SK-N-SH (cell line): ENCODE results near the gene CENPU.

Experiments
- CTCF ChIP-seq: fragments of 200-600 bp; sonication (generic); IDR thresholded peaks from 2 replicates; pipeline ENCODE4 v1.6.1; 2017; ENCODE audit warnings: antibody characterized with exemption, mild to moderate bottlenecking, moderate library complexity
- EP300 ChIP-seq, 2 experiments: IDR thresholded peaks; 2 replicates each; pipeline versions ENCODE4 v1.4.0 to v1.6.1; 2012; ENCODE audit warnings: borderline replicate concordance in 1 of 2, low read depth in 1 of 2, low read length in 1 of 2
- FOXJ3 ChIP-seq: sonication (generic); formaldehyde crosslinking; IDR thresholded peaks from 2 replicates; pipeline ENCODE4 v1.5.1; 2020; ENCODE audit warnings: mild to moderate bottlenecking, missing genetic modification reagents
- MXI1 ChIP-seq: IDR thresholded peaks from 2 replicates; pipeline ENCODE4 v1.6.1; 2012; ENCODE audit warnings: mild to moderate bottlenecking, low read depth, low read length, improper control_type of control experiment
- NFIC ChIP-seq: IDR thresholded peaks from 2 replicates; pipeline ENCODE4 v1.4.0; 2012; ENCODE audit warnings: borderline replicate concordance
- TF ChIP-seq, protein P1 (sequence below): IDR thresholded peaks from 2 replicates; pipeline ENCODE4; 2012

DNA sequence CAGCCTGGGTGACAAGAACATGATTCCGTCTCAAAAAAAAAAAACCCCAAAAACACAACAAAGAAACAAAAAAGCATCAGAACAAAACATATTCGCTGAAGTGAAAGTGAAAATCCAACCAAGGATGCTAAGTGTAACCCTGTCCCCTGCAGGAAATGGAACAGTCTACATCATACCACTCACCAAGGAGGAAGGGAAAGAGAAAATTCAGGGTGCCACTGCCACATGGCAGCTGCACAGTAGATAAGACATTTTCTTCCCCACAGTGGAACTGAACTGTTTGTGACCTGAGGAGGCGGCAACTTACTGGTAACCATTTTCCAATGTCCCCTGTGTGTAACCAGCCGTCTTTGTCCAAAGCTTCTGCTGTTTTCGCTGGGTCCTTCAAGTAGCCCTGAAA lies 28.2 kb upstream of the CENPU start:
- TF ChIP-seq NFIC: no peak
- TF ChIP-seq MXI1: no peak
- no peak for TF ChIP-seq CTCF
- TF ChIP-seq FOXJ3 (CRISPR knock-in tag): no peak
- TF ChIP-seq EP300 (IDR thresholded peaks at IDR 0.05; ENCODE audit: borderline replicate concordance in 1 of 2, low read depth in 1 of 2, low read length in 1 of 2): no peak
- TF ChIP-seq, protein P1, sequence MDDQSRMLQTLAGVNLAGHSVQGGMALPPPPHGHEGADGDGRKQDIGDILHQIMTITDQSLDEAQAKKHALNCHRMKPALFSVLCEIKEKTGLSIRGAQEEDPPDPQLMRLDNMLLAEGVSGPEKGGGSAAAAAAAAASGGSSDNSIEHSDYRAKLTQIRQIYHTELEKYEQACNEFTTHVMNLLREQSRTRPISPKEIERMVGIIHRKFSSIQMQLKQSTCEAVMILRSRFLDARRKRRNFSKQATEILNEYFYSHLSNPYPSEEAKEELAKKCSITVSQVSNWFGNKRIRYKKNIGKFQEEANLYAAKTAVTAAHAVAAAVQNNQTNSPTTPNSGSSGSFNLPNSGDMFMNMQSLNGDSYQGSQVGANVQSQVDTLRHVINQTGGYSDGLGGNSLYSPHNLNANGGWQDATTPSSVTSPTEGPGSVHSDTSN: no peak
